HepG2 (cell line): Measurements from ENCODE around the gene FAM234B. TPM values are rescaled to one million over a fixed set of nuclear protein-coding genes. Genes with fewer than 3 reads are reported as not detected.
A peak's percentile ranks its signal among the peaks of the same experiment; 100 is the strongest.

Experiments
- ATAC-seq: fragments of 200-7000 bp; cut with Tn5 transposase; 3 replicates; pipeline ENCODE4 v1.9.1; 2020; ENCODE audit warnings: mild to moderate bottlenecking, moderate library complexity
- BruUV-seq: library from RNA; stranded (reverse); fragments of 400-500 nt; replicated peaks from 2 replicates; lab custom pipeline; 2021; lab: Mats Ljungman, UMichigan
- CTCF ChIA-PET: fragments of 300-600 bp; formaldehyde crosslinking; extraction: SDS; loops from one replicate; lab custom pipeline; 2021; ENCODE audit warnings: low total read pairs, inconsistent platforms, low intra/inter-chr PET ratio; lab: Yijun Ruan, JAX
- POLR2A ChIA-PET: fragments of 350-600 bp; sonication (Branson Sonifier 250); formaldehyde crosslinking; loops from one replicate; lab custom pipeline; 2020; ENCODE audit warnings: antibody characterized with exemption, inconsistent platforms; lab: Yijun Ruan, JAX
- DNase-seq: peaks from one replicate; pipeline ENCODE4 v3.0.0-alpha.2; 2015; ENCODE audit warnings: low spot score
- FAIRE-seq: peaks from 3 replicates; lab custom pipeline; 2011; peaks lifted over from hg19 to GRCh38; lab: Jason Lieb, UNC
- H2AFZ ChIP-seq: one replicate; pipeline ENCODE4 v1.6.1; 2011; ENCODE audit warnings: low read length, inconsistent platforms
- H3K27ac ChIP-seq: fragments of 300-600 bp; 3 replicates; pipeline ENCODE4 v1.8.0; 2011; ENCODE audit warnings: mixed run types, mild to moderate bottlenecking, mixed read lengths, low read length, inconsistent platforms; ENCODE audit not compliant: insufficient read depth; ENCODE audit errors: extremely low read length
- H3K27me3 ChIP-seq, 2 experiments: fragments of 200-600 bp in 1 of 2; 2 replicates in 1 of 2; 3 replicates in 1 of 2; pipeline versions ENCODE4 v1.6.0 to v1.8.0; 2011; ENCODE audit warnings: low read length in 2 of 2, mild to moderate bottlenecking in 2 of 2, moderate library complexity in 2 of 2, inconsistent platforms in 1 of 2; ENCODE audit not compliant: insufficient read depth in 2 of 2, control insufficient read depth in 1 of 2
- H3K36me3 ChIP-seq, 2 experiments: fragments of 200-600 bp in 1 of 2; replicated peaks in 1 of 2; 2 replicates in 1 of 2; 3 replicates in 1 of 2; pipeline versions ENCODE4 v1.5.1 to v1.8.0; 2011; ENCODE audit warnings: low read length in 2 of 2, inconsistent platforms in 1 of 2; ENCODE audit not compliant: insufficient read depth in 2 of 2, control insufficient read depth in 1 of 2
- H3K4me1 ChIP-seq: 2 replicates; pipeline ENCODE4 v1.5.1; 2012; ENCODE audit warnings: low read length, inconsistent platforms; ENCODE audit not compliant: insufficient read depth
- H3K4me2 ChIP-seq: 2 replicates; pipeline ENCODE4 v1.6.0; 2011; ENCODE audit warnings: low read depth, low read length, inconsistent platforms
- H3K4me3 ChIP-seq, 3 experiments: fragments of 200-600 bp in 1 of 3; sonication (generic), shearing (Covaris generic) in 1 of 3; replicated peaks in 1 of 3; 2 replicates each; pipeline ENCODE4 v1.5.1; 2011 to 2016; ENCODE audit warnings: low read length in 3 of 3, inconsistent platforms in 2 of 3, low read depth in 2 of 3, mild to moderate bottlenecking in 2 of 3, control low read depth in 1 of 3, mixed read lengths in 1 of 3; ENCODE audit not compliant: insufficient read depth in 1 of 3
- H3K79me2 ChIP-seq: one replicate; pipeline ENCODE4 v1.6.1; 2011; ENCODE audit warnings: low read length, inconsistent platforms; ENCODE audit not compliant: insufficient read depth
- H3K9ac ChIP-seq: 2 replicates; pipeline ENCODE4 v1.6.0; 2011; ENCODE audit warnings: mild to moderate bottlenecking, low read depth, low read length, inconsistent platforms; ENCODE audit not compliant: insufficient read depth
- H3K9me3 ChIP-seq: 2 replicates; pipeline ENCODE4 v1.5.1; 2012; ENCODE audit warnings: mild to moderate bottlenecking, low read length
- H4K20me1 ChIP-seq: 2 replicates; pipeline ENCODE4 v1.6.0; 2011; ENCODE audit warnings: inconsistent platforms, mild to moderate bottlenecking, low read length, moderate library complexity; ENCODE audit not compliant: insufficient read depth
- ASH2L ChIP-seq: fragments of 300-600, 200-600 bp; sonication (generic); IDR thresholded peaks from 2 replicates; pipeline ENCODE4 v1.7.0; 2017; ENCODE audit warnings: low read depth, mild to moderate bottlenecking, moderate library complexity, mixed read lengths, low read length; ENCODE audit not compliant: insufficient read length
- CC2D1A ChIP-seq: sonication (generic); formaldehyde crosslinking; IDR thresholded peaks from 2 replicates; pipeline ENCODE4 v1.8.1; 2023; ENCODE audit warnings: mild to moderate bottlenecking, missing genetic modification reagents
- DBP ChIP-seq: sonication (generic); formaldehyde crosslinking; IDR thresholded peaks from 2 replicates; pipeline ENCODE4 v1.4.0; 2020; ENCODE audit warnings: missing genetic modification reagents; ENCODE audit errors: not compliant biosample characterization
- DPF2 ChIP-seq: sonication (generic); formaldehyde crosslinking; IDR thresholded peaks from 2 replicates; pipeline ENCODE4 v1.4.0; 2020; ENCODE audit warnings: mild to moderate bottlenecking, low read depth, missing genetic modification reagents, borderline replicate concordance
- FOXP1 ChIP-seq, 2 experiments: fragments of 450-650 bp in 1 of 2; IDR thresholded peaks; 2 replicates each; pipeline ENCODE4 v1.6.1; 2017 to 2018; ENCODE audit warnings: antibody characterized with exemption in 1 of 2
- HOXA5 ChIP-seq: sonication (generic); formaldehyde crosslinking; IDR thresholded peaks from 2 replicates; pipeline ENCODE4 v1.4.0; 2020; ENCODE audit warnings: missing genetic modification reagents
- MED1 ChIP-seq: sonication (generic); formaldehyde crosslinking; IDR thresholded peaks from 2 replicates; pipeline ENCODE4 v1.4.0; 2020; ENCODE audit warnings: missing genetic modification reagents
- NFE2L1 ChIP-seq: sonication (generic); formaldehyde crosslinking; IDR thresholded peaks from 2 replicates; pipeline ENCODE4 v1.4.0; 2020; ENCODE audit warnings: missing genetic modification reagents, mild to moderate bottlenecking, borderline replicate concordance
- TP53 ChIP-seq: sonication (generic); formaldehyde crosslinking; conservative IDR thresholded peaks from 2 replicates; pipeline ENCODE4 v1.4.0; 2020; ENCODE audit warnings: missing genetic modification reagents
- ZNF331 ChIP-seq: sonication (generic); formaldehyde crosslinking; IDR thresholded peaks from 2 replicates; pipeline ENCODE4 v1.4.0; 2020; ENCODE audit warnings: missing genetic modification reagents
- ZNF546 ChIP-seq: sonication (generic); formaldehyde crosslinking; conservative IDR thresholded peaks from 2 replicates; pipeline ENCODE4 v1.8.1; 2023; ENCODE audit warnings: mild to moderate bottlenecking, missing genetic modification reagents
- ZNF549 ChIP-seq: sonication (generic); formaldehyde crosslinking; IDR thresholded peaks from 2 replicates; pipeline ENCODE4 v1.5.0; 2020; ENCODE audit warnings: missing genetic modification reagents
- ZNF589 ChIP-seq: sonication (generic); formaldehyde crosslinking; conservative IDR thresholded peaks from 2 replicates; pipeline ENCODE4 v1.8.0; 2022; ENCODE audit warnings: mild to moderate bottlenecking, moderate library complexity, missing genetic modification reagents
- ZNF782 ChIP-seq: sonication (generic); formaldehyde crosslinking; IDR thresholded peaks from 2 replicates; pipeline ENCODE4 v1.4.0; 2020; ENCODE audit warnings: missing genetic modification reagents, mild to moderate bottlenecking, borderline replicate concordance
- WGBS: methylation state at CpG from one replicate; pipeline ENCODE4 v1.1.6; 2017; ENCODE audit warnings: low lambda C conversion rate; 5-methylcytosine and 5-hydroxymethylcytosine counted together
- in situ Hi-C: cut with HindIII; loops from 2 replicates; pipeline ENCODE4 v1.10.0; 2017; ENCODE audit warnings: low pct_unique_long_range_greater_than_20kb; ENCODE audit not compliant: extremely low pct_ligation_motif_present
- intact Hi-C: fragments of 100-400 bp; cut with micrococcal nuclease; formaldehyde crosslinking; loops from one replicate; pipeline ENCODE4 v1.10.0; 2022; ENCODE audit not compliant: unreplicated experiment
- polyA plus RNA-seq, 8 experiments: library from polyadenylated mRNA; depleted of rRNA in 3 of 8; stranded (reverse) in 7 of 8; unstranded in 1 of 8; fragments of >200 nt; fragmentation: Illumina TruSeq in 4 of 8; extraction: Trizol in 4 of 8; gene quantifications; 2 replicates each; pipeline versions ENCODE4 v1.2.1 to v1.2.3, GENCODE V29; 2011 to 2016; ENCODE audit warnings: low read depth in 4 of 8, missing spikeins in 1 of 8, mixed read lengths in 1 of 8; ENCODE audit not compliant: insufficient read depth in 1 of 8
- total RNA-seq, 5 experiments: library from RNA; depleted of rRNA; stranded (reverse); fragments of >200 nt; fragmentation: Illumina TruSeq; extraction: Trizol; gene quantifications; 2 replicates each; pipeline ENCODE4 v1.2.3, GENCODE V29; 2016; ENCODE audit warnings: low read depth in 1 of 5
- TF ChIP-seq, protein P1 (sequence below): sonication (generic); IDR thresholded peaks from 2 replicates; pipeline ENCODE4 v1.6.1; 2016; ENCODE audit warnings: low read depth, borderline replicate concordance
- TF ChIP-seq, protein P2 (sequence below): sonication (generic); formaldehyde crosslinking; IDR thresholded peaks from 2 replicates; pipeline ENCODE4 v1.4.0; 2020; ENCODE audit warnings: mild to moderate bottlenecking, missing genetic modification reagents

Gene FAM234B
- total and polyA plus RNA-seq, 2 of the 13 experiments (the other 11 are each of a cell fraction or from before 2014, with no cell fraction given), result 7.8 to 13.8 TPM

DNA sequence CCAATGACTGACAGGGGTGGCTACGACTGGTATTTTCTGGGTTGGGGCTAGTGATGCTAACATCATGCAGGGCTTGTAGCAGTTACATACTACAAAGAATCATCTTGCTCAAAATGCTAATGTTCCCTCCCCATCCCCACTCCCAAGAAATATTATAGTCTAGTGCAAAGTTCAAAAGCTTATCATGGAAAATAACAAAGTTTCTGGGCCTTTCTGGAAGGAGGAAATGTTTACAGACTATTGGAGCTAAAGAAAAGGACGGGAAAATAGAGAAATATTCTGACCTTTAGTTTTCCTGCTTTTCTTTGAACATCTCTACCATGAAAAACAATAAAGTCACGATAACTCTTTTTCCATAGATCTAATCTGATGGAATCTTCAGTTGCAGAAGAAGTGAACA is 36.1 kb downstream of the FAM234B start:
- Histone ChIP-seq H3K9me3 (no peaks in the 10 kb centered on the region), H3K9ac (no peak overlapping the region), H3K36me3 (peaks cover 0 to 6% of the 10 kb centered on the region in 2 experiments; a peak in 1 of 5 replicates), H2AFZ (no peak overlapping the region), H3K4me3 (no peak overlapping the region), H3K4me1 (peaks cover 19% of the 10 kb centered on the region), H3K79me2 (no peaks in the 10 kb centered on the region), H4K20me1 (no peaks in the 10 kb centered on the region), H3K4me2 (no peak overlapping the region), H3K27ac (peak overlapping the region; percentile 71), H3K27me3 (no peaks in the 10 kb centered on the region)
- intact Hi-C loops (no loop called here), in situ Hi-C loops (no loop called here)
- TF ChIP-seq ASH2L, result no peak
- TF ChIP-seq, protein P1, sequence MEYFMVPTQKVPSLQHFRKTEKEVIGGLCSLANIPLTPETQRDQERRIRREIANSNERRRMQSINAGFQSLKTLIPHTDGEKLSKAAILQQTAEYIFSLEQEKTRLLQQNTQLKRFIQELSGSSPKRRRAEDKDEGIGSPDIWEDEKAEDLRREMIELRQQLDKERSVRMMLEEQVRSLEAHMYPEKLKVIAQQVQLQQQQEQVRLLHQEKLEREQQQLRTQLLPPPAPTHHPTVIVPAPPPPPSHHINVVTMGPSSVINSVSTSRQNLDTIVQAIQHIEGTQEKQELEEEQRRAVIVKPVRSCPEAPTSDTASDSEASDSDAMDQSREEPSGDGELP, result no peak
- no peak for TF ChIP-seq DPF2 (CRISPR knock-in tag)
- TF ChIP-seq ZNF589 (CRISPR knock-in tag), result no peak
- TF ChIP-seq DBP, result no peak
- TF ChIP-seq TP53 (CRISPR knock-in tag), result no peak
- TF ChIP-seq HOXA5, result no peak
- no peak for TF ChIP-seq ZNF331 (CRISPR knock-in tag)
- TF ChIP-seq NFE2L1 (CRISPR knock-in tag), result no peak
- TF ChIP-seq CC2D1A (CRISPR knock-in tag), result no peak
- no peak for TF ChIP-seq ZNF782
- no peak for TF ChIP-seq ZNF549 (CRISPR knock-in tag)
- no peak for TF ChIP-seq ZNF546
- TF ChIP-seq MED1 (CRISPR knock-in tag), result no peak
- TF ChIP-seq, protein P2, sequence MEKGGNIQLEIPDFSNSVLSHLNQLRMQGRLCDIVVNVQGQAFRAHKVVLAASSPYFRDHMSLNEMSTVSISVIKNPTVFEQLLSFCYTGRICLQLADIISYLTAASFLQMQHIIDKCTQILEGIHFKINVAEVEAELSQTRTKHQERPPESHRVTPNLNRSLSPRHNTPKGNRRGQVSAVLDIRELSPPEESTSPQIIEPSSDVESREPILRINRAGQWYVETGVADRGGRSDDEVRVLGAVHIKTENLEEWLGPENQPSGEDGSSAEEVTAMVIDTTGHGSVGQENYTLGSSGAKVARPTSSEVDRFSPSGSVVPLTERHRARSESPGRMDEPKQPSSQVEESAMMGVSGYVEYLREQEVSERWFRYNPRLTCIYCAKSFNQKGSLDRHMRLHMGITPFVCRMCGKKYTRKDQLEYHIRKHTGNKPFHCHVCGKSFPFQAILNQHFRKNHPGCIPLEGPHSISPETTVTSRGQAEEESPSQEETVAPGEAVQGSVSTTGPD (CRISPR knock-in tag), result no peak
- no peak for TF ChIP-seq FOXP1 (IDR thresholded peaks at IDR 0.05)
- TF ChIP-seq FOXP1 (CRISPR knock-in tag; IDR thresholded peaks at IDR 0.05), result no peak
- WGBS, result 90% methylated on average over 3 of the region's 3 CpGs
- DNase-seq (no peak), ATAC-seq (no peak), FAIRE-seq (no peak)
- CTCF ChIA-PET, result no interaction called here
- POLR2A ChIA-PET, result no interaction called here
- no TSS peak for BruUV-seq
